SK-N-MC (cell line): Measurements from ENCODE around the gene NDUFA7.

ENCODE experiments used
- EZH2 ChIP-seq: fragments of 200-600 bp; sonication (generic); IDR thresholded peaks from one replicate; pipeline ENCODE4 v1.6.1; 2017; ENCODE audit warnings: antibody characterized with exemption
- POLR2AphosphoS5 ChIP-seq: IDR thresholded peaks from 2 replicates; pipeline ENCODE4 v1.6.1; 2012; ENCODE audit warnings: mild to moderate bottlenecking, low read depth, low read length, borderline replicate concordance

DNA sequence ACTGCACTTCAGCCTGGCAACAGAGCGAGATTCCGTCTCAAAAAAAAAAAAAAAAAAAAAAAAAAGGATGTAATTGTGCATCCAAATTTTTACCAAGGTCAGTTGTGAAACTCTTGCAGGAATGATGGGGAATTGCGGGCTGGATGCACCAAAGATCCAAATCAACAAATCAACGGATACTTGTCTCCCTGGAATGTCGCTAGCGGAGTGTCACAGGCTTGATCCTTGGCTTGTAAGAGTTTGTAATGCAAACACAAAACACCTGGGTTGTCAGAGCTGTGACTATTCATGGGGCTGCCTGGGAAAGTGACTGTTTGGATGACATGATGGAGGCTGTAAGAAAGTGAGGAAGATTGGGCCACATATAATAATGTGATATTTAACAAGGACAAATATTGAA is 17.7 kb upstream of the NDUFA7 start:
- TF ChIP-seq POLR2AphosphoS5, result no peak
- no peak for TF ChIP-seq EZH2
